IPS-20b (cell line): Measurements from ENCODE around the gene AP5Z1.

Experiments
- H3K27ac ChIP-seq: one replicate; pipeline ENCODE4 v1.5.1; 2013; ENCODE audit warnings: low read length
- H3K27me3 ChIP-seq: 2 replicates; pipeline ENCODE4 v1.6.1; 2013; ENCODE audit warnings: mild to moderate bottlenecking, low read length, inconsistent platforms; ENCODE audit not compliant: insufficient read depth
- H3K36me3 ChIP-seq: 2 replicates; pipeline ENCODE4 v1.6.1; 2013; ENCODE audit warnings: low read depth, mild to moderate bottlenecking, inconsistent platforms, low read length, moderate library complexity; ENCODE audit not compliant: insufficient read depth
- H3K4me1 ChIP-seq: 2 replicates; pipeline ENCODE4 v1.6.1; 2013; ENCODE audit warnings: mild to moderate bottlenecking, control low read depth, inconsistent platforms, low read length, moderate library complexity; ENCODE audit not compliant: insufficient read depth
- H3K4me3 ChIP-seq: 2 replicates; pipeline ENCODE4 v1.5.1; 2013; ENCODE audit warnings: mild to moderate bottlenecking, low read length, inconsistent platforms
- H3K9ac ChIP-seq: 2 replicates; pipeline ENCODE4 v1.6.1; 2013; ENCODE audit warnings: low read depth, mild to moderate bottlenecking, inconsistent platforms, low read length, moderate library complexity
- H3K9me3 ChIP-seq: 2 replicates; pipeline ENCODE4 v1.6.1; 2013; ENCODE audit warnings: mild to moderate bottlenecking, low read depth, low read length, inconsistent platforms; ENCODE audit not compliant: insufficient read depth

Gene AP5Z1

GRCh38 chr7:4815121-4815520 is 39.7 kb downstream of the AP5Z1 start:
- Histone ChIP-seq H3K9ac (no peak overlapping the region), H3K27ac (no peak overlapping the region), H3K27me3 (no peaks in the 10 kb centered on the region), H3K9me3 (no peaks in the 10 kb centered on the region), H3K4me1 (no peaks in the 10 kb centered on the region), H3K4me3 (no peak overlapping the region), H3K36me3 (no peaks in the 10 kb centered on the region)

- Histone ChIP-seq H3K9ac (no peak overlapping the region), H3K4me3 (no peak overlapping the region), H3K27me3 (no peaks in the 10 kb centered on the region), H3K4me1 (no peaks in the 10 kb centered on the region), H3K27ac (no peak overlapping the region), H3K36me3 (no peaks in the 10 kb centered on the region), H3K9me3 (no peaks in the 10 kb centered on the region)
Measured at GRCh38 chr7:4815609-4816418, 40.4 kb downstream of the AP5Z1 start.

GRCh38 chr7:4816419-4817080 is 41.1 kb downstream of the AP5Z1 start:
- Histone ChIP-seq H3K27me3 (no peaks in the 10 kb centered on the region), H3K27ac (no peak overlapping the region), H3K36me3 (no peaks in the 10 kb centered on the region), H3K9me3 (no peaks in the 10 kb centered on the region), H3K4me1 (no peaks in the 10 kb centered on the region), H3K9ac (no peak overlapping the region), H3K4me3 (no peak overlapping the region)

GRCh38 chr7:4817178-4817901 is 41.9 kb downstream of the AP5Z1 start:
- Histone ChIP-seq H3K4me1 (no peaks in the 10 kb centered on the region), H3K4me3 (no peak overlapping the region), H3K27ac (no peak overlapping the region), H3K36me3 (no peaks in the 10 kb centered on the region), H3K9ac (no peak overlapping the region), H3K9me3 (no peaks in the 10 kb centered on the region), H3K27me3 (no peaks in the 10 kb centered on the region)

- no peak overlapping the region for H3K4me3 ChIP-seq
- no peak overlapping the region for H3K27ac ChIP-seq
- H3K27me3 ChIP-seq: no peaks in the 10 kb centered on the region
- no peaks in the 10 kb centered on the region for H3K36me3 ChIP-seq
- H3K9ac ChIP-seq: no peak overlapping the region
- no peaks in the 10 kb centered on the region for H3K4me1 ChIP-seq
- no peaks in the 10 kb centered on the region for H3K9me3 ChIP-seq
Measured at GRCh38 chr7:4818000-4818794, 42.8 kb downstream of the AP5Z1 start.

- Histone ChIP-seq H3K36me3 (no peaks in the 10 kb centered on the region), H3K9me3 (no peaks in the 10 kb centered on the region), H3K4me3 (no peak overlapping the region), H3K9ac (no peak overlapping the region), H3K27me3 (no peaks in the 10 kb centered on the region), H3K27ac (no peak overlapping the region), H3K4me1 (no peaks in the 10 kb centered on the region)
Measured at GRCh38 chr7:4819560-4820404, 44.4 kb downstream of the AP5Z1 start.

GRCh38 chr7:4820405-4820966 is 45.1 kb downstream of the AP5Z1 start:
- Histone ChIP-seq H3K9ac (no peak overlapping the region), H3K27ac (no peak overlapping the region), H3K4me1 (no peaks in the 10 kb centered on the region), H3K9me3 (no peaks in the 10 kb centered on the region), H3K36me3 (no peaks in the 10 kb centered on the region), H3K27me3 (no peaks in the 10 kb centered on the region), H3K4me3 (no peak overlapping the region)

GRCh38 chr7:4820967-4821471 is 45.6 kb downstream of the AP5Z1 start:
- no peaks in the 10 kb centered on the region for H3K4me1 ChIP-seq
- no peak overlapping the region for H3K9ac ChIP-seq
- no peaks in the 10 kb centered on the region for H3K9me3 ChIP-seq
- H3K27ac ChIP-seq: no peak overlapping the region
- H3K4me3 ChIP-seq: no peak overlapping the region
- H3K36me3 ChIP-seq: no peaks in the 10 kb centered on the region
- H3K27me3 ChIP-seq: no peaks in the 10 kb centered on the region

- no peak overlapping the region for H3K9ac ChIP-seq
- H3K4me1 ChIP-seq: no peaks in the 10 kb centered on the region
- no peaks in the 10 kb centered on the region for H3K27me3 ChIP-seq
- no peaks in the 10 kb centered on the region for H3K36me3 ChIP-seq
- H3K9me3 ChIP-seq: no peaks in the 10 kb centered on the region
- H3K4me3 ChIP-seq: no peak overlapping the region
- H3K27ac ChIP-seq: no peak overlapping the region
Measured at GRCh38 chr7:4822677-4823076, 47.3 kb downstream of the AP5Z1 start.

- H3K9me3 ChIP-seq: no peaks in the 10 kb centered on the region
- no peak overlapping the region for H3K9ac ChIP-seq
- H3K4me1 ChIP-seq: no peaks in the 10 kb centered on the region
- H3K27ac ChIP-seq: no peak overlapping the region
- no peak overlapping the region for H3K4me3 ChIP-seq
- H3K36me3 ChIP-seq: no peaks in the 10 kb centered on the region
- no peaks in the 10 kb centered on the region for H3K27me3 ChIP-seq
Measured at GRCh38 chr7:4823441-4824119, 48.2 kb downstream of the AP5Z1 start.
